IPS DF 19.7 (cell line): ENCODE measurements around the gene ACVR1.
"Not testable (repeated sequence)": the region's sequence is repeated elsewhere in the genome, so short reads cannot be mapped to it uniquely, and the experiment has no call there.

Source experiments
- DNase-seq: peaks from one replicate; pipeline ENCODE4 v3.0.0-alpha.2; 2013; ENCODE audit warnings: low read depth, low spot score

ACVR1 gene

DNA sequence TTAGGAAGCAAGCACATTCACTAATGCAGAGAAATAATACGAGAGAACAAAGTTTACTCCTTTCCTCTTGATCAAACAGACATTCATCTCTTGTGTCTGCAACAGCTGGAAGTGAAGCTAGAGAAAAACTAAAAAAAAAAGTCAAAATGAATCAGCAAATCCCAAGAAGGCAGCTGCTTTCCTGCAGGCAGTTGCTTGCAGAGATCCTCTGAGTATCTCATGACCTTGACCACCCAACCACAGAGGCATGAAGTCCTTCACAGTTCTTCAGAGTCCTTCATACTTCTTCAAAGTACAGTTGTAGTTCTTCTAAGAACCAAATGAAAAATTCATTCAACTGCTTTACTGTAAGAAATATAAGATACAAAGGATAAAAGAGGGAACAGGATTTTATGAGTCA lies 150.3 kb downstream of the ACVR1 start:
- DNase-seq, result no peak

- DNase-seq, result no peak
Observed at GRCh38 chr2:157722580-157723234, 153.4 kb downstream of the ACVR1 start.

DNA sequence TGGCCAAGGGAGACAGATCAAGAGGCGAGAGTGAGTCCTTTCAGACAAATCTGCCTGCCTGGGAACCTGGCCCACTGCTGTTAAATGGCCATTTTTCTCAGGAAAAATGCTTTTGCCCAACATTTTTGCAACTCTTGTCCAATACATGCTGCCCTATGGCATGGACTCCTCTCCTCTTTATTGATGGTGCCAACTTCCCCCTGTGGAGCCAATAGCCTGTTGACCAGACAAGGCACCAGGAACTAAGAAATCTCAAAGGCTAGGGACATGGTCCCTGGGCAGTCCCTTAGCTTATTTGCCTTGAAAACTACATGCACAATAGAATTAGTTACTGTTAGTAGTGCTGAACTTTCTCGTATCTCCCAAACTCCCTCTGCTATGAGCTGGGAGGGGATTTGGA lies 155.6 kb downstream of the ACVR1 start:
- DNase-seq, result no peak

DNA sequence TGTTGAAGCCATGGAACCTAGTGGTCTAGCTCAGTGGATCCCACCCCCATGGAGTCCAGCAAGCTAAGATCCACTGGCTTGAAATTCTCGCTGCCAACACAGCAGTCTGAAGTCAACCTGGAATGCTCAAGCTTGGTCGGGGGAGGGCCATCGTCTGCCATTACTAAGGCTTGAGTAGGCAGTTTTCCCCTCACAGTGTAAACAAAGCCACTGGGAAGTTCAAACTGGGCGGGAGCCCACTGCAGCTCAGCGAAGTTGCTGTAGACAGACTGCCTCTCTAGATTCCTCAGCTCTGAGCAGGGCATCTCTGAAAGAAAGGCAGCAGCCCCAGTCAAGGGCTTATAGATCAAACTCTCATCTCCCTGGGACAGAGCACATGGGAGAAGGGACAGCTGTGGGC lies 171.5 kb downstream of the ACVR1 start:
- not testable (repeated sequence) for DNase-seq

DNA sequence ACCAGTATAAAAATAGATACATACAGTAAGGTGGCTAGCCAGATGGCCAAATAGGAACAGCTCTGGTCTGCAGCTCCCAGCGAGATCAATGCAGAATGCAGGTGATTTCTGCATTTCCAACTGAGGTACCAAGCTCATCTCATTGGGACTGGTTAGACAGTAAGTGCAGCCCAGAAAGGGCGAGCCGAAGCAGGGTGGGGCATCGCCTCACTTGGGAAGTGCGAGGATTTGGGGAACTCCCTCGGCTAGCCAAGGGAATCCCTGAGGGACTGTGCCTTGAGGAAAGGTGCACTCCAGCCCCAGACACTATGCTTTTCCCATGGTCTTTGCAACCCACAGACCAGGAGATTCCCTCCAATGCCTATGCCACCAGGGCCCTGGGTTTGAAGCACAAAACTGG lies 172.0 kb downstream of the ACVR1 start:
- DNase-seq, result not testable (repeated sequence)

DNA sequence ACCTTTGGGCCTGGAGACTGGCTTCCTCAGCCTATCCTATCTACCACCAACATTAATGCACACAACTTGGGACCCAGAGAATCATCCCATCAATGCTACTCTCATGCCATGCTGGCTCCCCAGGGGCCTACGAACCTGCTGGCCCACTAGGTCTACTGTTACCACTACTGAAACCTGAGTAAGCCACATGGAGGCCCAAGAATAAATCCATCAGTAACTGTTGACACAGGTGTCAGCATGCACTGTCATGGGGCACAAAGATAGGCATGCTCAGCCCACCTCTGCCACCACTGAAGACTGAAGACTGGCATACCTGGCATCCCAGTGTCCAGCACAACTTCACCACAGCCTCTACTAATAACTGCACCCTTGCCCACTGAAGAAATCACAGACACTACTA lies 176.3 kb downstream of the ACVR1 start:
- DNase-seq, result no peak

DNA sequence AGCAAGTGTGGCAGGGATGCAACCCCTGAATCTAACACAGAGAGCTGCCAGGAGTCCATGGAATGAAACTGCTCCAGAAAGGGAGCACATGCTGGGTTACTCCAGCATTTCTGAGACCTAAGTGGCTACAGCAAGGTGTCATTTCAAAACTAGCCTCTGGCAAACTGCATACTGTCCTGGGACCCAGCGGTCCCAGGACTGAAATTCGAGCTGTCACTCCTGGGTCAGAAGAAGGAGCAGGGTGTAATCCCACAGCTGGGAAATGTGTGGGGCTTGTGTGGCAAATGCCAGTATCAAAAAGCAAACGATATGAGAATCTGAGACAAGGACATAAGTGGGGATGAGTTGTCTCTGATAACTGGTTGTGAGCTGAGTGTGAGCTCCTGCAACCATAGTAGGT lies 177.1 kb downstream of the ACVR1 start:
- no peak for DNase-seq

GRCh38 chr2:157698430-157698829 lies 177.7 kb downstream of the ACVR1 start:
- DNase-seq, result no peak

- no peak for DNase-seq
Observed at GRCh38 chr2:157696036-157696435, 180.1 kb downstream of the ACVR1 start.

DNA sequence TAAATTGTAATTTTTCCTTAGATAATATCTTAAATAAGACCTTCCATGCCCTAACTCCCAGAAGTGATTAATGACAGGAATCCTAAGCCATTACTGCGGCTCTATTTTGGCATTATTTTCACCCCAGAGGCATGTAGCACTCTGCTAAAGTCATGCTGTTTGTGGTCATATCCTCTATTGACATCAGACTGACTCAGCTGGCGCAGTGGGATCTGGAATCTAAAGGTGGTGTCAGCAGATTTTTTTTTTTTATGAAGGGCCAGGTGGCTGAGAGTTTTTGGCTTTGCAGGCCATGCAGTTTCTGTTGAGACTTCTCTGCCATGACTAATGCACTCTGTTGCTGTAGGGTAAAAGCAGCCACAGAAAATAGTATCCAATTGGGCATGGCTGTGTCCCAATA lies 183.4 kb downstream of the ACVR1 start:
- DNase-seq, result no peak

DNA sequence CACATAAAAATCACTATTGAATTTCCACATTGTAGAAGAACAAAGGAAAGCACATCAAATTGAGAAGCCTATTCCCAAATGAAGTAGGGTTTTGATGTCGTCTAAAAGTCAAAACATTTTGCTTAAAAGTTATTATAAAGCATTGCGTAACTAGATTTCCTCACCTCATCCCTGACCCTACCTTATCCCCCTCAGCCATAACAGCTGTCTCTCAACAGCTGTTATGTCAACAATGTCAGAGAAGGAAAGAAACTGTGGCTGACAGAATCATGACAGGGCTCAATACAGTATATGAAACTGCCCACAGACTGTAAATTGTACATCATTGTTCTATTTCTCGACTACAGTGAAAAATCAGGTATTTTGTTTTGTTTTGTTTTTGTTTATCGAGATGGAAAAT lies 184.4 kb downstream of the ACVR1 start:
- DNase-seq, result no peak

DNA sequence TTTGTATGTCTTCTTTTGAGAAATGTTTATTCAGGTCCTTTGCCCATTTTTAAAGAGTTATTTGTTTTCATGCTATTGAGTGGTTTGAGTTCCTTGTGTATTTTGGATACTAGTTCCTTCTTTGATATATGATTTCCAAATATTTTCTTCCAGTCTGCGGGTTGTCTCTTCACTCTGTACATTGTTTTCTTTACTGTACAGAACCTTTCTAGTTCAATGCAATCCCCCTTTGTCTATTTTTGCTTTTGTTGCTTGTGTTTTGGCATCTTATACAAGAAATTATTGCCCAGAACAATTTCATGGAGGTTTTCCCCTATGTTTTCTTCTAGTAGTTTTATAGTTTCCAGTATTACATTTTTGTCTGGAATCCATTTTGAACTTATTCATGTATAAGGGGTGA lies 185.0 kb downstream of the ACVR1 start:
- DNase-seq, result no peak
